GM18873 (cell line): Measurements from ENCODE around the gene SGCE.

Experiments
- ATAC-seq: cut with Tn5 transposase; IDR thresholded peaks from one replicate; pipeline ENCODE4 v1.9.1; 2021; ENCODE audit warnings: mild to moderate bottlenecking, moderate library complexity, moderate number of reproducible peaks; ENCODE audit not compliant: unreplicated experiment, low FRiP score

SGCE gene

DNA sequence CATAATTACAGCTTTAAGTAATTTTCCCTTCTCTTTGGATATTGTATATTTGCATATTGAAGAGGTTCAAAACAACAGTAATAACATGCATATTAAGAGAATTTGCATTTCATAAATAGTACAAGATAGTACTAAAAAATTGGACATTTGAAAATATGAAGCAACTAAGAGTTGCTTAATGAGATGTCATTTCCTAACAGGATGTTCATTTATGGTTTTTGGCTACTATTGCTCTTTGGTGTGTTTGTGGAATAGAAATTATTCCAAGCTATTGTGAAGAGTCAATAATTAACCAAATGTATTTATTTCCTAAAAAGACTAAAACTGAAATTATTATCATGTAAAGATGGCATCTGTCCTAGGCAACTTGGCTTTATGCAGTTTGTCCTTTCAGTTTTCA lies 4.1 kb upstream of the SGCE start:
- ATAC-seq = no peak

DNA sequence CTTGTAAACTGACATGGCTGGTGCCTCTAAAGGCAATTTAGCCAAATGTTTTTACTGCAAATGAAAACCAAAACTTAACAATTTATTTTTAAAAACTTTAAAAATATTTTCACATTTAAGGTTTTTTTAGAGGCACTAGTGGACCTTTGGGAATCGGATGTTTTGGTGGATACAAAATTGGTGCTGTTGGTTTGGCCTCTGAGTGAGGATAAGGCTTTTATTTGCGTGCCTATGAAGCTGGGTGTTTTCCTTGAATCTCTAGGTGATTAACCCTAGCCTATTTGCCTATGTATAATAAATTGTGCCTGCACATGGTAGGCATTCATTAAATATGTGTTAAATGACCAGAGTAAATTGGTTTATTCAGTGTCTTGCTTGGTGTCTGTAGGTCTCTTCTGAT lies 2.9 kb upstream of the SGCE start:
- ATAC-seq = no peak

- peak; percentile 78 for ATAC-seq
Observed at GRCh38 chr7:94657771-94658693, 2.1 kb upstream of the SGCE start.

- ATAC-seq = no peak
Observed at GRCh38 chr7:94656925-94657731, 1.2 kb upstream of the SGCE start.

GRCh38 chr7:94656658-94656924 lies 658 bp upstream of the SGCE start:
- no peak for ATAC-seq

DNA sequence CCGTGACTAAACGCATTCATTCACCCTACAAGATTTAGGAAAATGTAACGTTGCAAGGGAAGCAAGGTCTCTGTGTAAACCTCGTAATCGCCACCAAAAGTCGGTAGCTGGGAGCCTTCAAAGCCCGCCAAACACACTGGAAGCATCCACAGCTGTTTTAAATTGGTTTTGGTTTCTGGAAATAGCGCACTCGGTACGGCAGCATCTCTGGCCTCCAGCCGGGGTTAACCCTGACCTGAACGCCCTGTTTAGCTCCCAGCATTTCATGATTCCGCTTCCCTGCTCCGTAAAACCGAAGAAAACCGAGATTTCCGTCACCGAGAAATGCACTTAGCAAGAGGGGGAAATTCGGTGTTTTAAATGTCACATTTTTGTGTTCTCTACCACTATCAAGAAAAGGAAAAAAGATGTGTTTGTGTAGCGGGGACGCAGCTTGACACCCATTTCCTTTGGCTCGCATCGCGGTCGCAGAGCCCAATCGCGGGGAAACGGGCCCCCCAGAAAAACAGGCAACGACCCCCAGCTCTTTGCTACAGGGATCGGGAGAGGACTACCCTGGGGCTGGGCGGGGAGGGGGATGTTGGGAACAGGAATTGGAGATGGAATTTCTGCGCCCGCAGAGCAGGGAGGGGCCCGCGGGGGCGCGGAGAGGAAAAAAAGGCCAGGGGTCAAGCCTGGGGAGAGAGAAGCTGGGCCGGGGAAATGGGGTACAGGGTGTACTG lies 646 bp downstream of the SGCE start:
- no peak for ATAC-seq

DNA sequence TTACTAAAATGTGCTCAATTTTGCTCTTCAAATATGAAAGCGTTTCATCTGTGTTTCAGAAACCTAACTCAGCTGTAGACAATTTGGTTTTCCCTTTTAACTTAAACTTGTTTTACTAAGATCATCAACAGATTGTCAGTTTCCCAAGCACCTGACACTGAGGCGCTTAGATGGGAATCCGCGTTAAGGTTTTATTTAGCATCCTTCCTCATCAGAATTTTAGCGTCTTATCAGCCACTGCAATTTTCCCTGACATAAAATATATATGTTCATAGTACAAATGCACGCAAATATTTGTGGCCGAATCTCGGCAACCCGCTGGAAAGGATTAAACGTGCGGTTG lies 1.2 kb downstream of the SGCE start:
- ATAC-seq = no peak

DNA sequence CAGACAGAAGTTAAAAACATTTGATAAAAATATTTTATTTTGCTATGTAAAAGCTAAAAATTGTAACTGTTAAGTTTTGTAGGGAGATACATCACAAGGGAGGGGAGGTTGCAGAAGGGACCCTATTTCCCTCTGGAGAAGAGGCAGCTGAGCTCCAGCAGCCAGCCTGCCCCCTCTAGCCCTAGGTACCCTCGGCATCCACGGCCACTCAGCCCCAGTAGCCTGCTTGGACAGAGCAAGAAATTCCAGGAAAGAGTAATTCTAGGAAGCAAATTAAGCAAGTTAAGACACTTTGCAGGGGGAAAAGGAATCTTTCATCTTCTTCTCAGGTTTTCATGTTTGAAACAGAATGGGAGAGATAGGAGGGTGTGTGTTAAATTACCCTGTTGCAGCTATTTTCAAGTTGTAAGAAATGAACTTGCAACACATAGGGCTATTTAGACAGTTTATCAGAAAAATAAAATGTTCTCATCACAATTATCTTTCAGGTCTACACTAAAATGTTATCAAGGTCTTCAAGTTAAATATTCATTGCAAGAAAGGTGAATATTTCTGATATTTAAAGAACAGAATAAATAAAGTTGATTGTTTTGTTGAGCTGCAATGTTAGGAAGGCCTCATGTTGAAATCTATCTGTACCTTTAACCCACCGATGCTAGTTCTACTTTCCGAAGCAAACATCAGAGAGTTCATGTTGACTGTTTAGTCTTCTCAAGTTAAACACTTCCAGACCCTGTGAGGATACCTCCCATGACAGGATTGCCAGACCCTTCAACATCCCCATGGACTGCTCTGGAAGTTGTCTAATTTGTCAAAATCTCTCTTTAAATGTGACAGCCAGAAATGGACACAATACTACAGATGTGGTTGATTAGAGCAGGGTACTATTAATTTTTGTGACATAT lies 5.5 kb downstream of the SGCE start:
- ATAC-seq = no peak

DNA sequence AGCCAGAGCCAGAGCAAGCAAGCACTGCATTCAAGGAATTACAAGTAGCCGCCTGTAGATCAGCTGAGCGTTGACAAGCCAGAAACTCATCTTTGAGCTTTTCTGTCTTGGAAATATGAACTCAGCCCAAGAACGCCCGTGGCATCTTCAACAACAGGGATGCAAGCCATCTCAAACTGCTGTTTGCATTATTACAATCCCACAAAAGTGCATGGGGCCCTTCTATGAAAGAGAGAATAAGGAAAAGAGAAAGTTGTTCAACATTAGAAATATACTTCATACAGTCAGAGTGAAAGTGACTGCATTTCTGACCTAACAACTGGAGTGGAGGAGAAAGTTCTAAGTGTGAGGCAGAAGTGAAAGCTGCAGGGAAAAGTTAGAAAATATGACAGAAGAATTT lies 6.5 kb downstream of the SGCE start:
- ATAC-seq = peak; percentile 60

- no peak for ATAC-seq
Observed at GRCh38 chr7:94648731-94649130, 7.2 kb downstream of the SGCE start.

GRCh38 chr7:94647295-94647694 lies 8.6 kb downstream of the SGCE start:
- ATAC-seq = no peak

GRCh38 chr7:94643771-94644545 lies 12.0 kb downstream of the SGCE start:
- no peak for ATAC-seq

GRCh38 chr7:94642838-94643653 lies 12.9 kb downstream of the SGCE start:
- ATAC-seq = no peak

DNA sequence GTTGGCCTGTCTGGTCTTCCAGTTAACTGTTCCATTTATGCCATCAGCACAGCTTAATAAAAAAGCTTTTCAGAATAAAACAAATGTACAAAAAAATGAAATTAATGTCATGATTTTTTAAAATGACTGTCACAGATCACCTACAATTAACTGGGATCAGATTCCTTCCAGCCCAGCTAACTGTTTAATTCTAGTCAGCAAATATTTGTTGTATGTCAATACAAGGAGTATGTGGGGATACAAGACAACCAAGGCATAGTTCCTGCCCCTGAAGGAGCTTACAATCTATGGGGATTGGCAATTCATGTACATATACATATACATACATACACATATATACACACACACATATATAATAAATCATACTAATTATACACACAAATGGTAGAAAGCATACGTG lies 16.5 kb downstream of the SGCE start:
- ATAC-seq = no peak

DNA sequence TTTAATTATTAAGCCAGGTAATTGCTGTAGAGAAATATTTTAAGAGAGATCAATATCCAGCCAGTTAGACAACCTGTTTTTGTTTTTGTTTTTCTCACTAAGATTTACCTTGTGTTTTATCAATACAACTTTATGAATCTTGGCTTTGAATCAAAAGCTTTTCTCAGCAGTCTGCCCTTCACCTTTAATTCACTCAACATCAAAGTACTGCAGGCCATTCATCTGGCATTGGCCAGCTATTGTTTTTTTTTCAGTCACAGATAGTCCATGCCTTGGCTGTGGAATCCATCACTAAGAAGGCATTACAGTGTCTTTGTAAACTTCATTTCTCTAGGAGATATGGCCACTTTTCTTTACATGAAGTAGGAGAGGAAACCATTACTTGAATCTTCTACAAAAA lies 20.2 kb downstream of the SGCE start:
- no peak for ATAC-seq

DNA sequence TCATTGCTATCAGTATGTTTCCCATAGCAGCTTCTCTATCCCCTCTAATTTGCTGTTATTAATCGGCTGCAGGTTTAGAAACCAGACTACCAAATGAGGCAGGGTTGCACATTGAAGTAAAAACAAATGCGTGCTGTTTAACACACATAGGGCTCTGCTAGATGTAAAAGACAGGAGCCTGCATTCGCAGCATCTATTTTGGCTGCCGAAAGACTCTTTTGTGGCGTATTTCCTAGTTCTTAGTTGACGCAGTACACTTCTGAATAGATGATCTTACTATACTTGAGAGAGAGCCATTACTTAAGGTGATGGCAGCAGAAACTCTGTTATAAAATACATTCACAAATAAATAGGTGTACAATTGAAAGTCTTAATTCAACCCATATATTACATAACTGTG lies 21.4 kb downstream of the SGCE start:
- no peak for ATAC-seq

DNA sequence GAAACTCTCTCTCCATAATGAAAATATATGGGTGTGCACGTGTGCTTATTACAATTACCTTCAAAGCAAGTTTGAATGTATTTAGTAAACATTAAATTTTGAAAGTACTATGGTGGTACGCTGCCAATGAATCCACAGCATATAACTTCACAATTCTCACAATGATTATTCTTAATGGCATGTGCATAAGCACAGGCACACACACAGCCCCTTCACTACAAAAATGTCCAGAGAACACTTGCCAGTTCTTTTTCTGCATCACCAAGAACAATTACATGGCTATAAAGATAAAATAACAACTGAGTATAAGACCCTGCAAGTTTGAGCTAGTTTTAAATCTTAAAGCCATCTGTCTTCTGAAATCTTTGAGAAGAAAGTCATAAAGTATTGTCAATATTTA lies 22.2 kb downstream of the SGCE start:
- no peak for ATAC-seq

GRCh38 chr7:94633014-94633341 lies 23.0 kb downstream of the SGCE start:
- no peak for ATAC-seq
